Activated CD8-positive, alpha-beta memory T cell treated with anti-CD3 and anti-CD28 coated beads, Interleukin-2, amount 10 ng/mL, durations not matched to agents 7 days and 5 days (primary cell): ENCODE data around the gene PLXNB2. TPM values are rescaled to one million over a fixed set of nuclear protein-coding genes. Genes with fewer than 3 reads are reported as not detected.
A peak's percentile ranks its signal among the peaks of the same experiment; 100 is the strongest.

ENCODE experiments used
- ATAC-seq: fragments of 150-1000 bp; cut with Tn5 transposase; one replicate; pipeline ENCODE4 v1.10.0; 2021; ENCODE audit warnings: moderate library complexity
- CTCF ChIA-PET: fragments of 350-600 bp; sonication (Branson Sonifier 250); formaldehyde crosslinking; loops from one replicate; lab custom pipeline; 2021; ENCODE audit warnings: antibody characterized with exemption; lab: Charles Lee
- DNase-seq: peaks from one replicate; pipeline ENCODE4 v3.0.0-alpha.2; 2020
- H3K27ac Mint-ChIP-seq: one replicate; pipeline ENCODE4 v1.8.0; 2021; ENCODE audit warnings: mild to moderate bottlenecking, mixed read lengths
- H3K27me3 Mint-ChIP-seq: one replicate; pipeline ENCODE4 v1.8.0; 2021; ENCODE audit warnings: mixed read lengths
- H3K36me3 Mint-ChIP-seq: one replicate; pipeline ENCODE4 v1.8.0; 2021; ENCODE audit warnings: mild to moderate bottlenecking, mixed read lengths
- H3K4me1 Mint-ChIP-seq: one replicate; pipeline ENCODE4 v1.8.0; 2021; ENCODE audit warnings: mixed read lengths
- H3K4me3 Mint-ChIP-seq: one replicate; pipeline ENCODE4 v1.8.0; 2021; ENCODE audit warnings: mild to moderate bottlenecking, moderate library complexity, mixed read lengths
- H3K9me3 Mint-ChIP-seq: one replicate; pipeline ENCODE4 v1.8.0; 2022; ENCODE audit warnings: low read depth, mixed read lengths
- total RNA-seq, 2 experiments: library from RNA; stranded (reverse); gene quantifications; one replicate each; pipeline ENCODE4 v1.2.3, GENCODE V29; 2021

The PLXNB2 gene
- total RNA-seq, 2 experiments from 2014 or later = 23.4 to 26.6 TPM

DNA sequence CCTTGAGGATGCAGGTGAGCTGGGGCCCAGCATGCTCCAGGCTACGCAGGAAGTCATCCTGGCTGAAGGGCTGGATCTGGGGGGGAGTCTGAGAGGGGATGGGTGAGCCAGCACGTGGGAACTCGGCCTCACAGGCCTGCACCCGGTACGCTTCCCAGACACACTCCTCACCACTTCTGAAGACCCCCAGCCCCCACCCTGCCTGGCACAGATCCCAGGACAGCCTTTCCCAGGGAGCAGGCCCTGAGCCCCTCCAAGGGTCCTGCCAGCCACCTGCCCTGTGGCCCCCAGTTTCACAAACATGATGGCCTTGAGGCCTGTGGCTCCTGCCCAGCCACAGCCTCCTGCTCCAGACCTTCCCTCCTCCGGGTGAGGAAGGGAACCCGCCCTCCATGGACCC lies 5.6 kb upstream of the PLXNB2 start:
- no peak overlapping the region for H3K4me3 Mint-ChIP-seq
- ATAC-seq (no peak), DNase-seq (no peak)
- no peak overlapping the region for H3K27ac Mint-ChIP-seq
- H3K4me1 Mint-ChIP-seq = peaks cover 18% of the 10 kb centered on the region
- H3K27me3 Mint-ChIP-seq = no peaks in the 10 kb centered on the region
- CTCF ChIA-PET = interaction anchor here (1.5 to 2.0 kb wide), 3 partner anchors 9 to 45 kb away, joined by 3 to 13 read pairs (median 6); no protein-coding TSS in a partner anchor
- no peaks in the 10 kb centered on the region for H3K9me3 Mint-ChIP-seq
- no peaks in the 10 kb centered on the region for H3K36me3 Mint-ChIP-seq

DNA sequence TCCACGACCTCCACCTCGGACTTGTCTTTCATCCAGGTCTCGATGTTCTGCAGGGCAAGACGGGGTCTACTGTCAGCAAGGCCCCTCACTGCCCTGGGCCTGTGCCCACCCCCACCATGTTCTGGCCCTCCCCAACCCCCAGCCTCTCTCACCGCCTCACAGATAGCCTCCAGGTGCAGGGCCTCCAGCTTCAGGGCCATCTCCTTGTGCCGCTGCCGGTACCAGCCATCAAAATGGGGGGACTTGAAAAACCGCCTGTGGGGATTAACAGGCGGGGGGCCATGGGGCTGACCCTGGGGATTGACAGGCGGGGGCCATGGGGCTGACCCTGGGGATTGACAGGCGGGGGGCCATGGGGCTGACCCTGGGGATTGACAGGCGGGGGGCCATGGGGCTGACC lies 4.9 kb upstream of the PLXNB2 start:
- H3K9me3 Mint-ChIP-seq = no peaks in the 10 kb centered on the region
- H3K4me1 Mint-ChIP-seq = peaks cover 18% of the 10 kb centered on the region
- CTCF ChIA-PET = no interaction called here
- ATAC-seq (no peak), DNase-seq (no peak)
- no peaks in the 10 kb centered on the region for H3K27me3 Mint-ChIP-seq
- H3K4me3 Mint-ChIP-seq = no peak overlapping the region
- no peak overlapping the region for H3K27ac Mint-ChIP-seq
- no peaks in the 10 kb centered on the region for H3K36me3 Mint-ChIP-seq

DNA sequence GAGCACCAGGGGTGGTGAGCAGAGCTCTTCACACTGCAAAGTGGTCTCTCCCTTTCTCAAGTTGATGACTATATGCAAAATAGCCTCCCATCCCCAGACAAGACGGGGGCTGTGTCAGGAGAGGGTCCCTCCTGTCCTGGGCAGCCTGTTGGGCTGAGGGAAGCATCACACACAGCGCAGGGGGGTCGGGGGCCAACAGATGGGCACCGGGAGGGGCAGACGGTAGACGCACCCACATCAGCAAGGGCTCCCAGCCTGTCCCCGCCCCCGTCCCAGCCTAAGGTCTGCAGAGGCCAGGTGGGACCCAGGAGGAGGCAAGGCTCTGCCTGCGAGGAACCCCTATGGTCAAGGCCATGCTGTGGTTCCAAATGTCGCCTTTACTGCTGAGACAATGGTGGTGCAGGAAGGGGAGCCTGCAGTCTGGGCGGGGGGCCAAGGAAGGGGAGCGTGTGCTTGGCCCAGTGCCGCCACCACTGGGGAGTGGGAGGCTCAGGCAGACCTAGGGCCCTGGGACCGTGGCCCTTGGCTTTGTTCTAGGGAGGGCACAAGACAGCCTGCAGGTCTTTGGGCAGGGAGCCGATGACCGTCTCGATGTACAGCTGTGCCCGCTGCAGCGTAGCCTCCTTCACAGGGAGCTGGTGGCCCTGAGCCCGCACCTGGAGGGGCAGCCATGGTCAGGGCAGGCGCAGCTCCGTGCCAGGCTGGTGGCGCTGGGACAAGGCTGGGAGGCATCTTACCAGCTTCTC lies 4.3 kb upstream of the PLXNB2 start:
- Mint-ChIP-seq H3K27ac (no peak overlapping the region), H3K4me3 (no peak overlapping the region), H3K27me3 (no peaks in the 10 kb centered on the region), H3K9me3 (no peaks in the 10 kb centered on the region), H3K4me1 (peaks cover 18% of the 10 kb centered on the region), H3K36me3 (no peaks in the 10 kb centered on the region)
- CTCF ChIA-PET = no interaction called here
- ATAC-seq (no peak), DNase-seq (no peak)

DNA sequence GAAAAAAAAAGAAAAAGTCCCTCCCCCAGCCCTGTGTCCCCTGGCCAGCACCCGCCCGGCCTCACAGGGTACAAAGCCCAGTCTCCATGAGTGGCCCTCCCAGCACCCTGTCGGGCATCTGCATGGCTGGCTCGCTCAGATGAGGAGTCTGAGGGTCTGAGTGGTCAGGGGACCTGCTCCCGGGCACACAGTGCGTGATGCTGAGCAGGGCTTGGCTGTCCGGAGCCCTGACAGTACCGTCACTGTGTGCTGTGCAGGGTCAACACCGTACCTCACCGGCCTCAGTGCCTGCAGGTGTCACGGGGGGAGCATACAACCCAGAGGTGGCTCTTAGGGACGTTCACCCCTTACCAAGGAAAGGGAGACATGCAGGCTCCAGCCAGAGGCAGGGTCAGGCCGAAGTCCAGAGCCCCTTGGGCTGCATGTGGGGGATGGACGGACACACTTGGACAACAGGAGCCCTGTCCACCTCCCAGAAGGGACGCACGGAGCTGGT lies 3.6 kb upstream of the PLXNB2 start:
- ATAC-seq = no peak
- no peak for DNase-seq
- H3K27ac Mint-ChIP-seq = no peak overlapping the region
- H3K27me3 Mint-ChIP-seq = peaks cover 4% of the 10 kb centered on the region
- H3K36me3 Mint-ChIP-seq = no peaks in the 10 kb centered on the region
- H3K4me3 Mint-ChIP-seq = no peak overlapping the region
- CTCF ChIA-PET = no interaction called here
- H3K9me3 Mint-ChIP-seq = no peaks in the 10 kb centered on the region
- H3K4me1 Mint-ChIP-seq = peaks cover 22% of the 10 kb centered on the region

DNA sequence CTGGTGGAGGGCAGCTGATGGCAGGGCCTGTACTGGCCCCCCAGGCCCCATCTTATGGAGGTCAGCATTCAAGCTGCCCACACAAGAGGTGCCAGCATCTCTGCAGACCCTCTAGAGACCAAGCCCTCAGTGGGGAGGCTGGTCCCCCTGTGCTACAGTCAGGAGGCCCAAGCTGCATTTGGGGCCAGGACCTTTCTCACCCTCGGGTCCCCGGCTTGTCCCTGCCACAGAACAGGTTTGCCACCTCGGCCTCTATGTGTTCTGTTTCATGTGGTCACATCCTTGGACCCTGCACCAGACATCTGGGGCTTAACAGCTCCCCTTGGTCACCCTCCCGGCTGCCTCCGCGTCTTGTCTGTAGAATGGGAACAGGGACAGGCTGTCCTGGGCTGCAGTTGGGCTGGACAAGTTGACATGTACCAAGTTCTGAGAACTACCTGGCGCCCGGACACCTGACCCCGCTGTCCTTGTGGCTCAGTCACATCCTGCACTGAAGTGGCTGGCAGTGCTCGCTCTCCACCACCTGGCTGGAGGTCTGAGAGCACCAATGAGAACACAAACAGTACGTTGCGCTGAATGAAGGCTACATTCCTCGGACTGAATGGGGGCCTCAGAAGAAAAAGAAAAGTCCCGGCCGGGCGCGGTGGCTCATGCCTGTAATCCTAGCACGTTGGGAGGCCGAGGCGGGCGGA lies 2.7 kb upstream of the PLXNB2 start:
- H3K27ac Mint-ChIP-seq = no peak overlapping the region
- H3K27me3 Mint-ChIP-seq = peaks cover 6% of the 10 kb centered on the region
- DNase-seq (no peak), ATAC-seq (no peak)
- CTCF ChIA-PET = interaction anchor here (1.5 kb wide), 1 partner anchor 11 kb away, joined by 4 read pairs; no protein-coding TSS in a partner anchor
- H3K9me3 Mint-ChIP-seq = no peaks in the 10 kb centered on the region
- H3K36me3 Mint-ChIP-seq = no peaks in the 10 kb centered on the region
- peaks cover 22% of the 10 kb centered on the region for H3K4me1 Mint-ChIP-seq
- no peak overlapping the region for H3K4me3 Mint-ChIP-seq

DNA sequence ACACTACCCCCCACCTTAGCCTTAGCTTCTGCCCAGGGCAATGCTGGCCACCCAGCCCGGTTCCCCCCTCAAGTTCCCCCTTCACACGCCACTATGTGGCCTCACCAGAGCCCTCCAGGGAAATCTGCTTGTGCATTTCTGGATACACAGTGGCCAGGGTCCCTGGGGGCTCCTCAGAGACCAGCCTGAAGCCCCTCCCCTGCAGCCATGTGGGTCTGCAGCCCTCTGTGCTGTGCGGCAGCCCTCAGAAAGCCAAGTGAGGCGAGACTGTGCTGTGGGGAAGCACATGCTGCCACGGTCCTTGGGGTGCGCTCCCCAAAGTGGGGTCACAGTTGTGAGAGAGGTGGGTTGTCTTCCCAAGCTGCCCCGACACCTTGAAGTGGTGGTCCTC lies 2.1 kb upstream of the PLXNB2 start:
- Mint-ChIP-seq H3K36me3 (no peaks in the 10 kb centered on the region), H3K27ac (no peak overlapping the region), H3K4me3 (no peak overlapping the region), H3K27me3 (peaks cover 6% of the 10 kb centered on the region), H3K9me3 (no peaks in the 10 kb centered on the region), H3K4me1 (peaks cover 18% of the 10 kb centered on the region)
- no peak for ATAC-seq
- DNase-seq = no peak
- CTCF ChIA-PET = interaction anchor here (0.9 to 1.5 kb wide), 2 partner anchors 11 to 34 kb away, joined by 3 to 4 read pairs; no protein-coding TSS in a partner anchor

DNA sequence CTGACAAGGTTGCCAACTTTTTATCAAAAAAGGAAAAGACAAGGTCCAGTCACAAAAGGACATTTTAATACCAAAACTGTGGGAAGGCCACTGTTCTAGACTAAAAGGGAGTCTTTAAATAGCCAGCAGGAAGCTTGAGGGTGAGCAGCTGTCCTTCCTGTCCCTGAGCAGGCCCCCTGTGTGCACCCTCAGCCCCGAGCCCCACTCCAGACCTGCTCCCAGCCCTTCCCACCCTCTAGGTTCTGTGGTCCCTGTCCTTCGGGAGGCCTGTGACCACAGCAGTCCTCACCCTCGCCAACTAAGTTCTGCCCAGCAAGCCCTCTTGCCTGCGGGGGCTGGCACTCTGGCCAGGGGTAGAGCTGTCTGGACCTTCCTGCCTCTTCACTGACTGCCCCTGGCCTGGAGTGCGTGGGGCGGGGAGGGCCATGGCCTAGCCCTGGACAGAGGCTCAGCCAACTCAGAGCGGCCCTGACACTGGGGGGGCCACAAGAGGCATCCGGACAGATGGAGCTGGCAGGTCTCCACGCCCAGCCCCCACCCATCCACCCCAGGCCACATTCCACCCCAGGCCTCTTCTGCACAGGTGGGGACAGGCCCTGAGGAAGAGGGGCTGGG lies 1.6 kb upstream of the PLXNB2 start:
- Mint-ChIP-seq H3K27me3 (peaks cover 6% of the 10 kb centered on the region), H3K4me3 (no peak overlapping the region), H3K9me3 (no peaks in the 10 kb centered on the region), H3K36me3 (no peaks in the 10 kb centered on the region), H3K27ac (no peak overlapping the region), H3K4me1 (peaks cover 17% of the 10 kb centered on the region)
- CTCF ChIA-PET = interaction anchor here (0.9 to 1.5 kb wide), 2 partner anchors 12 to 34 kb away, joined by 3 to 4 read pairs; no protein-coding TSS in a partner anchor
- no peak for ATAC-seq
- no peak for DNase-seq

DNA sequence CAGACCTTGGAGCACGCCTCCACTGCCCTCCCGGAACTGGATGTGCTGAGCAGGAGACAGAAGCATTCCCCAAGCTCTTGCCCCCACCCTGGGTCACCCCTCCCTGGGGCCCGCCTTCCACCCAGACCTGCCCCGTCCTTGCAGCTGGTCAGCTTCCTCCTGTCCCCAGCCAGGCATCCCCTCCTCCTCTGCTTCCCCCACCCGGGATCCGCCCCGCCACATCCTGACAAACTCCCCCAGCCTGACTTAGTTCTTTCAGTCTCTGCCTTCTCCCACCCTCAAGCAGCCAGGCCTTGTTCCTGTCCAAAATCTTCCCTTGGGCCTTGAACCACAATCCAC lies 1.1 kb upstream of the PLXNB2 start:
- Mint-ChIP-seq H3K27ac (no peak overlapping the region), H3K27me3 (peaks cover 6% of the 10 kb centered on the region), H3K9me3 (no peaks in the 10 kb centered on the region), H3K4me3 (no peak overlapping the region), H3K36me3 (no peaks in the 10 kb centered on the region), H3K4me1 (peaks cover 16% of the 10 kb centered on the region)
- ATAC-seq (no peak), DNase-seq (no peak)
- CTCF ChIA-PET = interaction anchor here (0.9 kb wide), 1 partner anchor 33 kb away, joined by 3 read pairs; no protein-coding TSS in a partner anchor

DNA sequence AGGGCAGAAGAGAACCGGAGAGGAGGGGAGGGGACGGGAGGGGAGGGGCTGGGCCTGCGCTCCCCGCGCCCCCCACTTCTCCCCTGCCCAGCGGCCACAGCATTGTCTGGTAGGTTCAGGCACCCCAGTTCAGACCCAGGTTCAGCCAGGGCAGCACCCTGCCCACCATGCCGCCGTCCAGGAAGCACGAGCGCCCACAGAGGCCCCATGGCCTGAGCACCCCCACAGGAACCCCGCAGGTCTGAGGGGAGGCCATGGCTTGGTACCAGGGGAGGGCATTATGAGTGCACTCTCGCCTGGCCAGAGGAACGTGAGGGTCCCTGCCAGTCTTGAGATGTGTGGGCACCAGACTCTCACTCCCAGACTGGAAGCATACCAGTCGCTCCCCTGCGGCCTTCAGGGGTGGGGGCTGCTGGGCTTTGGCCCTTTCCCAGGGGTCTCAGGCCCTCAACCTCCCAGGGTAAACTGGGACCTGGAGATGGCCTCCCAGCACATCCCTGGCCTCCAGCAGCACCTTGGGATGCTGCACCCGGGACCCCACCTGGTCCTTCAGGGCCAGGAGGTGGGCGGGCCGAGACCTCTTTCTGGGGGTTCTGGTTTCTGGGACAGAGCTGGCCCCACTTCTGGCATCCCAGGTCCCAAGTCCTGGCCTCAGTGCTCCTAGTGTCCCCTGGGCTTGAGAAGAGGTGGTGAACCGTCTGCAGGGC lies 597 bp upstream of the PLXNB2 start:
- H3K36me3 Mint-ChIP-seq = no peaks in the 10 kb centered on the region
- ATAC-seq (no peak), DNase-seq (no peak)
- peaks cover 16% of the 10 kb centered on the region for H3K4me1 Mint-ChIP-seq
- no peaks in the 10 kb centered on the region for H3K9me3 Mint-ChIP-seq
- CTCF ChIA-PET = interaction anchor here (1.3 kb wide), 1 partner anchor 31 kb away, joined by 5 read pairs; no protein-coding TSS in a partner anchor
- no peak overlapping the region for H3K4me3 Mint-ChIP-seq
- peaks cover 6% of the 10 kb centered on the region for H3K27me3 Mint-ChIP-seq
- no peak overlapping the region for H3K27ac Mint-ChIP-seq

DNA sequence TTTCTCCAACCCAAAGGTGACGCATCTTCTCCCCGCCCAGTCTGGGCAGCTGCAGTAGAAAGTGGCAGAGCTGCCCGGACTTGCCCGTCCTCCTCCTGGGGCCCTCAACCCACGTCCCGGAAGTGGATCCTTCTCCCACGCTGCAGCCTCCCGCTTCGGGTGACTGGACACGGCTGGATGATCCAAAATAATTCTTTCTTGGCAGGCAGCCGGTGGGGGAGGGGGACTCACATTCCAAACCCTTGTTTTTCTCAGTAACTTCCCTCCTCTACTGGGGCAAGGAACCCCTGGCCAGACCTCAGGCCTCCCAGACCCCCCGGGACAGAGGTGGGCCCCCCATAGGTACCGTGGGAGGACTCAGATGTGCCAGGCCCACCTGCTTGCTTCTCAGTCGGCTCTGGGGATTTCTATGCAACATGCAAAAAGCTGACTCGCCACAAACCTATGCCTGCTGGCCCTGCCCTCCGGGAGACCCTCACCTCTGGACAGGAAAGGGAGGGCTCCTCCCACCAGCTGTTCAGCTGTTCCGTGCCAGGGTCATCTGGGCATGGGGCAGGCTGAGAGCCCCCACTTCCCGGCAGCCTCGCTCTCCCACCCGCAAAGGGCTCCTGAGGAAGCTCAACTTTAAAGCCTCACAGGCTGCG lies 1.4 kb downstream of the PLXNB2 start:
- peaks cover 6% of the 10 kb centered on the region for H3K27me3 Mint-ChIP-seq
- H3K27ac Mint-ChIP-seq = no peak overlapping the region
- no peaks in the 10 kb centered on the region for H3K9me3 Mint-ChIP-seq
- CTCF ChIA-PET = interaction anchor here (0.6 to 1.6 kb wide), 9 partner anchors 12 to 75 kb away, joined by 3 to 6 read pairs (median 4); no protein-coding TSS in a partner anchor
- no peak for ATAC-seq
- DNase-seq = no peak
- peaks cover 16% of the 10 kb centered on the region for H3K4me1 Mint-ChIP-seq
- peak overlapping the region; percentile 64 for H3K4me3 Mint-ChIP-seq
- H3K36me3 Mint-ChIP-seq = no peaks in the 10 kb centered on the region

DNA sequence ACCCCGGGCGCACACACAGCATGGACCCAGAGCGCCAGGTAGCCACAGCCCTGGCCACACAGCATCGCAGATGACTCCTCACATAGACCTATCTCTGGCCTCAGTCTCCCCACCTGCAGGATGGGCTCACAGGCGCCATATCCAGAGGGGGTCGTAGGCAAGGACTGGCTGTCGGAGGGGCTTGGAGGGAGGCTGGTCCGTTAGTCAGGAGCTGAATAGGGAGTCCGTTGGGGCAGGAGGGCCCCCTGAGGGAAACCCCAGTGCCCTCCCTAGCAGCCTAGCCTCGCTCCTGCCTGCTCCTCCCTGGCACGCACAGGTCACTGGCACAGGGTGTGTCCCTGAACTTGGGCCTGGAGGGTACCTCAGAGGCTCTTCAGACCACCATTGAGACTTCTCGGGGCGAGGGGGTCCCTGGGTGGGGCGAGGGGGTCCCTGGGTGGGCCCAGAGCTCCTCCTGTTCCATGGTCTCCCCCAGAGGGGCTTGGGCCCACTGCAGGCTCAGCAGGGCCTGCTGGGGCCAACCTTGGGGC lies 2.0 kb downstream of the PLXNB2 start:
- peaks cover 16% of the 10 kb centered on the region for H3K4me1 Mint-ChIP-seq
- no peak overlapping the region for H3K4me3 Mint-ChIP-seq
- CTCF ChIA-PET = interaction anchor here (0.9 to 2.2 kb wide), 5 partner anchors 9 to 62 kb away, joined by 3 to 6 read pairs (median 4); no protein-coding TSS in a partner anchor
- no peak overlapping the region for H3K27ac Mint-ChIP-seq
- DNase-seq (no peak), ATAC-seq (no peak)
- peaks cover 6% of the 10 kb centered on the region for H3K27me3 Mint-ChIP-seq
- no peaks in the 10 kb centered on the region for H3K36me3 Mint-ChIP-seq
- H3K9me3 Mint-ChIP-seq = no peaks in the 10 kb centered on the region
